ENCODE results near the gene HOXC13. TPM values are rescaled to one million over a fixed set of nuclear protein-coding genes. Genes with fewer than 3 reads are reported as not detected.

The HOXC13 gene, protein sequence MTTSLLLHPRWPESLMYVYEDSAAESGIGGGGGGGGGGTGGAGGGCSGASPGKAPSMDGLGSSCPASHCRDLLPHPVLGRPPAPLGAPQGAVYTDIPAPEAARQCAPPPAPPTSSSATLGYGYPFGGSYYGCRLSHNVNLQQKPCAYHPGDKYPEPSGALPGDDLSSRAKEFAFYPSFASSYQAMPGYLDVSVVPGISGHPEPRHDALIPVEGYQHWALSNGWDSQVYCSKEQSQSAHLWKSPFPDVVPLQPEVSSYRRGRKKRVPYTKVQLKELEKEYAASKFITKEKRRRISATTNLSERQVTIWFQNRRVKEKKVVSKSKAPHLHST
- not detected for polyA plus RNA-seq (2013, experiment 1 of 2; ENCODE audit: insufficient read length)
- polyA plus RNA-seq (2013, experiment 2 of 2; ENCODE audit: insufficient read length) = not detected

DNA sequence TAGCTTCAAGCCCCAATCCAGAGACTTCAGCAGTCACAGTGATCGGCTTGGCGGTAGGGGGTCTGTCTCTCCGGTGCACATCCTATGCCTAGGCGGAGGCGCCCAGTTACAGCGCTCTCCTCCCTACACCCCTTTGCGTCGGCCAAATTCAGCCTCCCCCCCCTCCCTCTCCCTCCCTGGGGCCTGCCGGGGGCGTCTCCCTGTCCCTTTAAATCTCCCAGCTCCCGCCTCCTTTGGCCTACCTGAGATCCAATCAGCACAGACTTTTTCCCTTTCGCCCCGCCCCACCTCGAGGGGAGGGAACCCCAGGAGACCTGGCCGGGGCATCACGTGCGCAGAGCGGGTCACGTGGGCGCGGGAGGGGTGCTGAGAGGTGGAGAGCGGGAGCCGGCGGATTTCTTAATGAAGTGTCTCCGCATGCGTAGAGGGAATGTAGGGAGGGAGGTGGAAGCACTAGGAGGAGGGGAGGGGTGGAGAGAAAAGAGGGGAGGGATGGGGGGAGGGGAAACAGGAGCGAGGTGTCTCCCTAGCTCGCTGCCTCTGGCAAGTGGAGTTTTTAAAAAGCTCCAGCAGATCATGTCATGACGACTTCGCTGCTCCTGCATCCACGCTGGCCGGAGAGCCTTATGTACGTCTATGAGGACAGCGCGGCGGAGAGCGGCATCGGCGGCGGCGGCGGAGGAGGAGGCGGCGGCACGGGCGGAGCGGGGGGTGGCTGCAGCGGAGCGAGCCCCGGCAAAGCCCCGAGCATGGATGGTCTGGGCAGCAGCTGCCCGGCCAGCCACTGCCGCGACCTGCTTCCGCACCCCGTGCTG, at the start of gene HOXC13:
Gene HOXC13, plus strand, starts transcription at position 506 of the 815 bp plus-strand sequence. Its CDS starts 76 bp downstream, at position 582.
- DNase-seq = peak; percentile 2

DNA sequence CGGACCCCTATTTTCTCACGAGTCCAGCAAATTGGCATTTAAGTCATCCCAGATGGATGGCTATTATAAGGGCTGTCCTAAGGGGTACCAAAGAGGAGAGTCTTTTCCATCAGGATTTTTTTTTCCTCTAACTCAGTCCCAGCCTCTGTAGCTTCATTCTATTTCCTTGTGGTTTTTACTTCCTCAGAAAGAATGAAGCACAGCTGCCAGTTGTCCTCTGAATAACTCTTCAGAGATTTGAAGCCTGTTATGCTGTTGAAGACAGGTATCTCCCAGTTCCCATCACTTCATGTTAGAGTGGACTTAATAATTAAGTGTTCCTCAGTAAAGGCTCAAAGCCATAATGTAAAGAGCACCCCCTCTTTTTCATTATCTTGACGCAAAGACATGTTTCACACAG, 48.5 kb upstream of the HOXC13 start:
- DNase-seq = no peak

DNA sequence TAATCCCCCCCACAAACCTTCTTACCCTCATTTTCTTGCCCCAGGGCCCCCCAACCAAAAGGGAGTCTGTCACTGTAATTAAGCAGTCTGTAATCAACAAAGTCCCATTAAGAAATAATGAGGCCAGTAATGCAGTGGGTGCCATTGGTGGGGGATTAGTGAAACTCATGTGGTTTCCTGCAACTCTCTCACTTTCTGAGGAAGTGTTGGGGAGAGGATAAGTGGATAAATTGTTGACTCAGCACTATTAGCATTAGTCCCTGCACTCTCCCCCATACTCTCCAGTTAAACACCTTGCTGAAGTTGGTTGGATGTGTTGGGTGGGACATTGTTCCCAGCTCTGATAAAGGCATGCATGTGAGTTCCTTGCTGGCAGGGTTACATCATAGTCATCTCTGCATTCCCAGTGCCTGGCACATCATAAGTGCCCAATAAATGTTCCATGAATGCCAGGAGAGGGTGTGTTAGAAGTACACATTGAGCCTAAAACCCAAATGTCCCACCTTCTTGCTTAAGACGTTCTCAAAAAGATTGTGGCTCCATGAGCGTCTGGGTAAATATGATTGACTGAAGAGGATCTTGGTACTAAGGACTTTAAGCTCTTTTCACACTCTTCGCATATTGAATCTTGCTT, 45.8 kb upstream of the HOXC13 start:
- DNase-seq = no peak

DNA sequence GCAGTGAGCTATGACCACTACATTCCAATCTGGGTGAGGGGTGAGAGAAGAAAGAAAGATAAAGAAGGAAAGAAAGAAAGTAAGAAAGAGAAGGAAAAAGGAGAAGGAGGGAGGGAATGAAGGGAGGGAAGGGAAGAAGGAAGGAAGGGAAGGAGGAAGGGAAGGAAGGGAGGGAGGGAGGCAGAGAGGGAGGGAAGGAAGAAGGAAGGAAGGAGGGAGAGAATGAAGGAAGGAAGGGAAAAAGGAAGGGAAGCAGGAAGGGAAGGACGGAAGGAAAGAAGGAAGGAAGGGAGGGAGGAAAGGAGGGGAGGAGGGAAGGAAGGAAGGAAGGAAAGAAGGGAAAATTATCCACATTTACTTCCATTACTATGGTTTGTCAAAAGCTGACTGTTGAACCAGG, 39.4 kb upstream of the HOXC13 start:
- no peak for DNase-seq

DNA sequence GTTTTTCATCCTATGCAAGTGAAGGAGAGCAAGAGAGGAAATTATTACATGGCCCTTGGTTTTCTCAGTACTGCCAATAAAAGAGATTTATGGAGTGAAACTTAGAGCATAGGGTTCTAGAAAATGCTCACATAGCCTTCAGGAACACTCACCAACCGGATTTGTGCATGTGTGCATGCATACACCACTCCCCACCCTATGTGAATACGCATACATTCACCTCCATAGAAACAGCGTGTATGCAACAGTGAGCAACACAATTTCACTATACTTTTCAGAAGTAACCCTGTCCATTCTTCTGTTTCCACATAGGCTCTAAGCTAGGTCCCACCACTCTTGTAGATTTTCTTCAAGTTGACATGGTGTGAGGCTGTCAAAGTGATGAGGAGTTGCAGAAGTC, 31.5 kb upstream of the HOXC13 start:
- DNase-seq = no peak

DNA sequence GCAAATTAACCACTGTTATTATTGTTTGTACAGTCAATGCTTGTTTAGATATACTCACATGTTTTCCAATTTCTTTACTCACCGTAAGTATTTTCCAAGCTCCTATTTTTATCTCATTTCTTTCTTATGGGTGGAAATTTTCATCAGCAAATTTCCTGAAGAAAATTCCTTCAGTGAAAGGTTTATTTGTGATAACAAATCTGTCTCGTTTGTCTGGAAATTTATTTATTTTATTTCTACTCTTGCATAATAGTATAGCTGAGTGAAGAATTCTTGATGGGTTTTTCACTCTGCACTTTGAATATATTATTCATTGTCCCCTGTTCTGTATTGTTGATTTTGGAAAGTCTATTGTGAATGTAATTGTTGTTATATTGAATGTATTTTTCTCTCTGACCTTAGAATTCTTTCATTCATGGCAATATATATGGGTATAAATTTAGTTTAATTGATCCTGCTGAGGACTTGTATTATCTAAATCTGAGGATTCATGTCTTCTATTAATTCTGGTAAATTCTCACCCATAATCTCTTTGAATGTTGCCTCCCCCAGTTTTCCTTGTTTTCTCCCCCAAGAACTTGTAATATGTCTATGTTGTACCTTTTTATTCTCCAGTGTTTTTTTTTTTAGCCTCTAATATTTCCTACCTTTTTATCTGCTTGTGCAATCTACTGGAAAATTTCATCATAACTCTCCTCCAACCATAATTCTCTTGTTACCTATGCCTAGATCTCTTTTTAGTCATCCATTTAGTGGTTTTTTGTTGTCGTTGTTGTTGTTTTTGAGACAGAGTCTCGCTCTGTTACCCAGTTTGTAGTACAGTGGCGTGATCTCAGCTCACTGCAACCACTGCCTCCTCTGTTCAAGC, 21.6 kb upstream of the HOXC13 start:
- DNase-seq = no peak

DNA sequence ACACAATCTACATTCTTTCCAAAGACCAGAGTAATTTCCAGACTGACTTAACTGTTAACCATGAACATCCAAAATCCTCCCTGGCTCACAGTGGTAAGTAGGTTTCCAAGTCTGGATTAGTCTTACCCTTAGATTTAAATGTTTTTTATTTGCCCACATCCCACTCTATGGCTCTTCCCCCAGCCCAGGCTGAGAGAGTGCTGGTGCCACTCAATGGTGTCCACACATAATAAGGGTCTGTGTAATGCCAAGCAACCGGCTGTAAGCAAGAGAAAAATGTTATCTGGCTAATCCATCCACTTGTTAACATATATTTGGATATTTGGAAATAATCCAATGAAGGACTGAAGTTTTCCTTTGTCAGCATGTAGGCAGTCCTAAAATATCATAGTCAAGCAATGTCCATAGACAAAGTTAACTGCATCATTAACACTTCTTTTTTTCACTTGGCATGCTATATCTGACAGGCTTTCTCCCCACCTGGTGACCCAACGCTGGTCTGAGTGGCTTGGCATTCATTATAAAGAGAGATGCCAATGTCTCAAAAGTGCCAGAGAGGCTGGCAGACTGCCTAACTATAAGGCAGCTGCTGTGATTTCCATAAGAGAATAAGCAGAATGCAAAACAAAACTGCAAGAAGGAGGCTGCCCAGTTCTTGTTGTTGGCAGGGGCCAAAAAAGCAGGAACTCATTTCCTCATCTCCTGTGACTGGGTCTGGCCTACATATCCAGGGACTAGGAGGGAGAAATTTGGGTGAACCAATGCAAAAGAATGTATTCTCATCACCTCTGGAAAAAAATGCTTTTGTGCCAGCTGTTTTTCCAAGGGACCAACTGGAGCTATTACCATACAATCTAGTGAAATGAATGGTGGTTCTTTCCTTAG, 13.9 kb upstream of the HOXC13 start:
- DNase-seq = no peak

DNA sequence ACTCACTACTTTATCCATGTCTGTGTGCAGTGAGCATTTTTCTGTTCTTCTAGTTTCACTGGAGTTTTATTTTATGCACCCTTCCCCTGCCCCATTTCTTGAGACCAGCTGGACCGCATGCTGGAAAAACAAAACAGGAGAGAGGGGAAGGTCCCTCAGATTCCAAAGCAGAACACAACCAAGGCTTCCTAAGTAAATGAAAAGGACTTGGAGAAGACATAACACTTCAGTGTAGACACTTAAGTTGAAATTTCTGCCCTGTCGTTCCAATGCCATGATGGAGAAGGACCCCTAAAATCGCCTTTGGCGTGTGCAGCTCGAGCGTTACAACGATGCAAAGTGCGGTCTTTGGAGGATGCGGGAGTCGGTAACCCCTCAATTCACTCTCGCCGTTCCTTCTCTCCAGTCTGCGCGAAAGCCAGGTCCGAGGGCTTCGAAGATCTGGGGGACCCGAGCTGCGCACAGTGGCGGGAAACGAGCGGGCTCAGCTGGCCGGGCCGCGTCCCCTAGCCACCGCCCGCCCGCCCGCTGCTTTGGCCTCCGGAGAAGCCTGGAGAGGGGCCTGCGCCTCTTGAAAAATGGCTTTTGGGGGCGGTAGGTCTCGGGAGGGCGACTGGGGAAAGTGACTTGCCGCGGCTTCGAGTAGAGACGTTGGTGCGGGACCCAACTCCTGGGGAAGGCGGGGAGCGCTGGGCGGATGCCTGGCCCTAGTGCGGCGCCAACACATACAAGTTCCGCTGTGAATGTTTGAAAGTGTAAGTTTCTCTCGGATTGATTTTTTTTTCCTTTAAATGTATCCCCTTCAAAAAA, 11.2 kb upstream of the HOXC13 start:
- no peak for DNase-seq

DNA sequence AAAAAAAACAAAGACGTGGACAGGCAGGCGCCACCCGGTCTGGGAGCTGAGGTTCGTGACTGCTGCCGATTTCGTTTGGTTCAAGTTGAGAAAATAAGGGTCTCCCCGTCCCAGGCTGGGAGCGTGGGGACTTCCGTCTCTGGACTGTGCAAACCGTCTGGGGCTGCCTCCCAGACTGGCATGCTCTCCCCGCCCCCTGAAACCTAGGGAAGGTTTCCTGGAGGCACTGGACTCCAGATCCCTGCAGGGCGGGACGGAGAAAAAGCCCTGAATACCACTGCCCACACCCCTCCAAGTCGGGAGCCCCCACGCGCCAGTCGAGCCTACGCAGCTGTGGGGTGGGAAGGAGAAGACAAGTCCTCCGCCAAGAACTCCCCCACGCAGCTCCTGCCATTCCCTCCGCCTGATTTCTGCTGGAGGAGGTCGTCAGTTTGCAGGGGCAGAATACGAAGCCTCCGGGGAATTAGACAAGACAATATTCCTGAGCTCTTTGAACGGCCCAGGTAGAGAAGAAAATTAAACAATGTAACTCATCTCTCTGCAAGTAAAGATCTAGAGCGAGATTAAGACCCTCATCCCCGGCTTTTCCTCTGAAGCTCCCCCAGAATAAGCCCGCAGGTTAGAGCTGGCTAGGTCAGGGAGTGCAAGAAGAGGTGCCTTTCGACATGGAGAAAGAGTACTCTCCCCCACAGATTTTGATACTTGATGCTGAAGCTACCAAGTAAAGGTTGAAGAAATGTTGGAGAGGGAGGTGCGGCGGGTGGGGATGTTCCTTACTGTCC, 10.4 kb upstream of the HOXC13 start:
- DNase-seq = no peak

DNA sequence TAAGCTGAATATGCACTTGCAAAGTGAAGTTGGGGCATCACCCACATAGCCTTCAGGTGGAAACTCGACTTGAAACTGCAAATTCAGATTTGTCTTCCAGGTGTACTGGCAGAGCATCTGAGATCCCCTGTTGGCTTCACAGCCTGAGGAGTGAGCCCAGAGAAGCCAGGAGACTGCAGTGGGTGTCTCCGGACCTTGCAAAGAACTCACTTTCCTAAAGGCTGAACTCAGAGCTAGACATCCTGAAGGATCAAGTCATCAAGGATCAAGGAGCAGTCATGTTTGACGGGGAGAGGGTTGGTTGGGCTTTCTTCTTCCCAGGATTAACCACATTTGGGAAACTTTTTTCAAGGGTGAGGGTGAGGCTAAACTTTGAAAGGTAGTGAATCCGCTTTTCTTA, 9.1 kb upstream of the HOXC13 start:
- DNase-seq = no peak

DNA sequence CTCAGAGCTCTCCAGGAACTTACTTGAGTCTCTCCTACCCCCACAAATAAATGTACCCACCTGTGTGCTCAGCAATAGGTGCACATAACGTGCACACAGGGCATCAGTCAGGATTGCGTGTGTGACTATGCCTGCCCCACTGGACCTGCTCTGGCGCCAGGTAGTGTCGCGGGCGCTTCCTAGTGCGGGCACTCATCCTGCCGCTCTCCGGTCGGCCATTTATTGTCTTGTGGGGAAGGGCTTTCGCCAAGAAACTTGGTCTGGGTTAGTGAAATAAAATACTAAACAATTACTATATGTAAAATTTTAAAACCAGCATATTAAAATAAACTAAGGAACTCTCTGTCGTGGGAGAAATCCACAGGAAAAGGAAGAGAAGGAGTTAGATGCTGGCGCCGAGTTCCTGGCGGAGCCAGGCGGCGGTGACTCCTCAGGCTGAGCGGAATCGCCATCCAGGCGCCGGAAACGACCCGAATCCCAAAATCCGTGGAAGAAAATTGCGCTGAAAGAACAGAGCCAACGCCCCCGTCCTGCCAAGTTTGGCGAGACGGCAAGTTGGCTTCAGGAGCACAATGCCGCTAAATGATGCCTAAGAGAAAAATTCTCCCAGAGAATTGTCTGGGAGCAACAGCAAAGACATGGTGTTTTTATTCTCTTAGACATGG, 7.9 kb upstream of the HOXC13 start:
- DNase-seq = no peak

DNA sequence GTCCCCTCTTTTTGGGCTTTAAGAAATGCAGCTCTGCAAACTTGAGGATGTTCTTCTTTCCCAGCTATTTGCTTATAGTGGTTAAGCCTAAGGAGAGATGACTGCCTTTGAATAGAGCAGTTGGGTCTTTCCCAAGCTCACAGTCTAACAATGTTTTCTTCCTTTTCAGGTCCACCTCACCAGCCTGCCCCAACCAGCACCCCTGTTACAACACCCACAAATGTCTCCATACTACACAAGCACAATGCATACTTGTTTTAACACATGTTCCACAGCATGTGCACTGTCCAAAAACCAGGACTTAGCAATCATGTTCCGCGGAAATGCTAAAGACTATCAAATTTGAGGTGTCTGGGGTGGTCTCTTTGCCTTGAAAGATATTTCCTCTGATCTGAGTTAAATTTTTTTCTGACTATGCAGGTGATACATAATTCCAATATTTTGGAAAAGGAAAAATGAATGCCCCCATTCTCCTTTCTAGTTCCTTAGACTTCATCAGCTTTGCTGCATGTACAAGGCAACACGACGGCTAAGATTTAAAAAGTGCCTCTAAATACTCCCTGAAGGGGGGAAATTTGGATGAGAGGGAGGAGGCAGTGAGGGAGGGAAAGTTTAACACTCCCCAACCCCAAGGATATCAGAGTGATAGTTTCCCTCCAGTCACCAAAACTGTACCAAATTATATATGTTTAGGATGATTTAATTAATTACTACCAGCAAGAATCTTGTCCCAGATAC, 6.6 kb upstream of the HOXC13 start:
- DNase-seq = no peak

DNA sequence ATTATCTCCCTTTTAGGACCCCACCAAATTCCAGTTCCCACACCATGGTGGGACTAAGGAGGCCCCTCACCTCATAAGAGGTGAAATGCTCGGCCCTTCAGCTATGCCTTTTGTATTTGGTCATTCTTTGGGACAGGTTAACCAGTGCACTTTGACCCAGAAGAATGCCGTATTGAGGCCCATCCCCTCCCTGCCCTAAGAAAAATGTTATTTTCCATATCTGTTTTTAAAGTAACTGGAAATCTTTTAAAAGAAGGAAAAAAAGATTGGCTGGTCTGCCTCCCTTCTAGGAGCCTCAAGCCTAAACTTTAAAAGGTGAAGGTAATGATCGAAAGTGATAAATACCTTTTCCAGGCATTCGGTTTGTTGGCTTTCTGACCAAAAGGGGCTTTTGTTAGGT, 5.7 kb upstream of the HOXC13 start:
- DNase-seq = no peak

DNA sequence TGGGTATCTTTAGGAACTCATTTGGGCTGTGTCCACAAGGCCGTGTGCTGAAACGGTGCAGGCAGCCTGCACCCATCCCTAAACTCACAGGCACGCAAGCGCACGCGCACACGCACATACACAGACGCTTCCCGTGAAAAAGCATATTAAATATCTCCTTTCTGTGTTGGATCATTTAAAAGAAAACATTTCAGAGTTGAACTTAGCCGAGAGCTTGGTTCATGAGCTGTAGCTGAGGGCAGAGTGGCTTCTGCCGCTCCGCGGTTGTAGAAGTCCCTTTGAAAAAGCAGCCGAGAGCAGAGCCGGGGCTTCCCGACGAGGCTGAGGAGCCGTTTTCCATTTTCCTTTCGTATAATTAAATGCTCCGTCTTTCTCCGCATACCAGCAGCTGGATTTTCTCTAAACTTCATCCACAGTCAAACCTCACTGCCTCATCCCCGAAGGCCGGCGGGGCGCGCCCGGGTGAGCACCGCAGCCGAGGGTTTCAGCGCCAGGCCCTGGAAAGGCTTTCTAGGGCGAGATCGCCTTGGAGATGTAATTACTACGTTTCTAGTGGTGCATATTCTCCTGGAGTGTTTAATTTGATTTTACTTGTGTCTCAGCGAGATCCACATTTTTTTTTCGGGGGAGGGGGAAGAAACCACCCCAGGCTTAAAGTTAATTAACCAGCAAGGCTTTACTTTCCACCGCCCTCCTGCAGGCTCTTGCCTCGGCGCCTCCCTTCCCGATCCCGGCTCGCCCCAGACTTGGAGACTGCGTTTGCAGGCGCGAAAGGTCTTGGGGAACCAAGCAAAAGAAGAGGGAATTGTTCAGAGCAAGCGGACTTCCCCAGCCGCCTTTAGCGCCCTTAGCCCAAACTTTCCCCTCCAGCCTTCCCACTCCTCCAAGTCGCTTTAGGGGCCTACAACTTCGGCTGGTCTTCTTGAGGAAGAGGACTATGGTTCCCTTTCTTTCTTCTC, 3.0 kb upstream of the HOXC13 start:
- DNase-seq = no peak

DNA sequence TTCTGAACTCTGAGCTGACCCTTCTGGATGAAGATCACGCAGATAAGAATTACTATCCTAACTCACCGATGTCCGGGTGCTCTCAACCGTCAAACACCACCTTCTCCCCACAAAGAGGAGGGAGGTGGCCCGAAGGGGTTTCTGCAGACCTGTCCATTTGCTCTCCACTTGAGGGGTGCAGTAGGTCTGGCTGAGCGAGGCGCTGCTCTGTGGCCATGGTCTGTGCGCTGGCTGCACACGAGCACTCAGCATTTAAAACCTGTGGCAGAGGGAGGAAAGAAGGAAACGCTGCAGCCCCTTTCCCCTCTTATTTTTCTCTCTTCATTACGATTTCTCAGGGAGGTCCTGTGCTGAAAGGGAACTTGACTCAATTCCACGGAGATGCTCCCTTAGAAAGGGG, 1.5 kb upstream of the HOXC13 start:
- no peak for DNase-seq

DNA sequence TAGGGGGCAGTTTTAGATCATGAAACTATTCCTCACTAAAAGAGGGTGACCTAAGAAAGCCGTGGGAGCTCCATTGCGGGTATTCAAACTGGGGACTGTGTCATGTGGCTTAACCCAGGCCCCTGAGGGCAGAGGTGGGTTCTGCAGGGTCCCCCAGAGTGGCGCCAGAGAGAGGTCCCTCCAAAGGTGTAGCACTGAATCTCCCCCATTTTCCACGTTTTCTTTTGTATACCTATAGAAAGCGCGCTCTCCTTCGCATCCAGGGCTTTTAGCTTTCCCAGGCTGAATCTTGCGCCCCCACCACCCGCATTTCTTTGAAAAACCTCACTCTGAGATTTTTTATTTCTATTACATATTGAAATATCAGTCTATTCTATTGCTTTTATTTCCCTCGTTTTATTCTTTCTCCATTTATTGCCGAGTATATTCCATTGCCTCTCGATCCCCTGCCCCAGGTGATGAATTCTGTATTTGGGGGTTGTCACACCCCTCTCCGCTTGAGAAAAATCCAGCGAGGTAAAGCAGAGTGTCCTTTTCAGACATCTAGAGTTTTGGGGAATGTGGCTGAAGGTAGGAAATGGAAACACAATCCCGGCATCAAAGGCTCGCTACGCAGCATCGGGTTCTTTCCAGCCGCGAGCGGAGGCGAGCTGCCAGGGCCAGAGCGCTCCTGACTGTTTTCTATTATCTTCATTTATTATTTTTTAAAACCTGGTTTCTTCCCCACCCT, 870 bp upstream of the HOXC13 start:
- no peak for DNase-seq
